Lower lobe of right lung (tissue), 2 donors: ENCODE data around the gene SNAP91. TPM values are rescaled to one million over a fixed set of nuclear protein-coding genes. Genes with fewer than 3 reads are reported as not detected.

Source experiments
- ATAC-seq, 2 donors: fragments of 200-7000 bp; cut with Tn5 transposase; one replicate each; pipeline ENCODE4 v1.9.1; 2020 to 2022; ENCODE audit warnings: mild to moderate bottlenecking in 2 of 2, moderate library complexity in 2 of 2
- DNase-seq: peaks from one replicate; pipeline ENCODE4 v3.0.0-alpha.2; 2020
- H3K27ac ChIP-seq: fragments of 200-600 bp; one replicate; pipeline ENCODE4 v1.8.0; 2022
- H3K27me3 ChIP-seq: fragments of 200-600 bp; one replicate; pipeline ENCODE4 v1.8.0; 2022; ENCODE audit warnings: low read depth
- H3K36me3 ChIP-seq: fragments of 200-600 bp; one replicate; pipeline ENCODE4 v1.8.0; 2022; ENCODE audit warnings: mild to moderate bottlenecking
- H3K4me1 ChIP-seq: fragments of 200-600 bp; one replicate; pipeline ENCODE4 v1.8.0; 2022
- H3K4me3 ChIP-seq: fragments of 200-600 bp; one replicate; pipeline ENCODE4 v1.8.0; 2022; ENCODE audit warnings: mild to moderate bottlenecking
- H3K9me3 ChIP-seq: fragments of 200-600 bp; one replicate; pipeline ENCODE4 v1.8.0; 2022
- CTCF ChIP-seq: fragments of 200-600 bp; IDR thresholded peaks from one replicate; pipeline ENCODE4 v1.8.0; 2022; ENCODE audit warnings: antibody characterized with exemption, mild to moderate bottlenecking
- intact Hi-C: fragments of 100-400 bp; cut with DNase I; formaldehyde crosslinking; loops from one replicate; pipeline ENCODE4 v1.11.0; 2022
- total RNA-seq: library from RNA; stranded (reverse); fragmentation: NEBNext Ultra II Directional; extraction: Animal tissue kit (Norgen Biotek cat#: 25700); gene quantifications from one replicate; pipeline ENCODE4 v1.2.1, GENCODE V29; 2021
- donor health status: DM: no; HTN: yes; CAD: no; lungs with severe emphysema.

Gene SNAP91
- total RNA-seq, 1 donor from 2014 or later, result not detected

GRCh38 chr6:83510791-83511190 lies 198.1 kb downstream of the SNAP91 start:
- H3K4me3 ChIP-seq, result no peak overlapping the region
- H3K4me1 ChIP-seq, result peaks cover 6% of the 10 kb centered on the region
- DNase-seq, result no peak
- H3K27ac ChIP-seq, result no peak overlapping the region
- TF ChIP-seq CTCF, result no peak
- intact Hi-C loops, result loop anchor here (5.0 kb wide), 1 partner anchor 93 kb away; no protein-coding TSS in a partner anchor
- H3K27me3 ChIP-seq, result no peaks in the 10 kb centered on the region
- H3K9me3 ChIP-seq, result no peaks in the 10 kb centered on the region
- H3K36me3 ChIP-seq, result no peaks in the 10 kb centered on the region
- no peak for ATAC-seq

GRCh38 chr6:83509441-83509840 lies 199.5 kb downstream of the SNAP91 start:
- intact Hi-C loops, result no loop called here

GRCh38 chr6:83505356-83505755 lies 203.5 kb downstream of the SNAP91 start:
- intact Hi-C loops, result no loop called here
- no peak for DNase-seq

More at GRCh38 chr6:83509441-83509840, 199.5 kb downstream of the SNAP91 start:
- H3K27me3 ChIP-seq, result no peaks in the 10 kb centered on the region
- H3K27ac ChIP-seq, result no peak overlapping the region
- H3K9me3 ChIP-seq, result no peaks in the 10 kb centered on the region
- H3K4me3 ChIP-seq, result no peak overlapping the region
- no peak for DNase-seq
- ATAC-seq, result no peak
- peaks cover 14% of the 10 kb centered on the region for H3K4me1 ChIP-seq
- no peak for TF ChIP-seq CTCF
- H3K36me3 ChIP-seq, result no peaks in the 10 kb centered on the region

More at GRCh38 chr6:83505356-83505755, 203.5 kb downstream of the SNAP91 start:
- Histone ChIP-seq H3K27me3 (no peaks in the 10 kb centered on the region), H3K4me3 (no peak overlapping the region), H3K27ac (no peak overlapping the region), H3K4me1 (peaks cover 8% of the 10 kb centered on the region), H3K9me3 (no peaks in the 10 kb centered on the region), H3K36me3 (no peaks in the 10 kb centered on the region)
- no peak for TF ChIP-seq CTCF
- ATAC-seq, result peak; percentile 45 to 68

Other genes with a start within 250 kb of the SNAP91 start
- 0.59 TPM for gene PRSS35, start 196.6 kb downstream of the SNAP91 start, total RNA-seq
- not detected for gene RIPPLY2, start 144.3 kb upstream of the SNAP91 start, total RNA-seq
- 35.4 TPM for gene CYB5R4, start 150.6 kb upstream of the SNAP91 start, total RNA-seq